AG09319 (cell line): Measurements from ENCODE around the gene POLR2H.

Source experiments
- DNase-seq: peaks from one replicate; pipeline ENCODE4 v3.0.0-alpha.2; 2010; ENCODE audit warnings: low read depth; ENCODE audit errors: extremely low read depth
- CTCF ChIP-seq: IDR thresholded peaks from 2 replicates; pipeline ENCODE4 v1.5.1; 2011; ENCODE audit warnings: low read depth, mild to moderate bottlenecking, inconsistent platforms, low read length, moderate library complexity

POLR2H gene

DNA sequence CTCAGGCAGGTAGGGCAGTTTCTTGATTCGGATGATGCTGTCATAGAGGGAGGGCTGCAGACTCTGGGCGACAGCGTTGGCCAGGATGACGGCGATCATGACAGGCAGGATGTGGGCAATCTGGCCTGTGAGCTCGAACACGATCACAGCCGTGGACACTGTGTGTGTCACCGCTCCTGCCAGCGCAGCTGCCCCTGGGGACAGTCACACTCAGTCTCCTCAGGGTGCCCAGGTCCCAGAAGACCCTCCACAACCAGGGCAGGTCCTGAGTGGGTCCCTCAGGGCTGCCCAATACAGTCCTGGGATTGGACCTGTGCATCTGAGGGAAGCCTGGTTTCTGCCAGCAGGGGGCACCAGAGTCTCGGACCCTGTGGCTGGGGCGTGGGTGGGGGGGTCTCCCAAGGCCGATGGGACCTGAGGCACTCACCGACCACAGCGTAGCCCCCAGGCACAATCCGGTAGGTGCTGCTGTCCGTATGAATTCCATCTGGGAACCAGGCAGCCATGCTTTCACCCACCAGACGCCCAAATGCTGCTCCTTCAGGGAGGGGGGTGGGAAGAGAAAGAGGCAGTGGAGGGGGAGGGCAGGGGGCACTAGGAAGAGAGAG is 7.3 kb upstream of the POLR2H start:
- TF ChIP-seq CTCF, result peak; percentile 76
- no peak for DNase-seq

DNA sequence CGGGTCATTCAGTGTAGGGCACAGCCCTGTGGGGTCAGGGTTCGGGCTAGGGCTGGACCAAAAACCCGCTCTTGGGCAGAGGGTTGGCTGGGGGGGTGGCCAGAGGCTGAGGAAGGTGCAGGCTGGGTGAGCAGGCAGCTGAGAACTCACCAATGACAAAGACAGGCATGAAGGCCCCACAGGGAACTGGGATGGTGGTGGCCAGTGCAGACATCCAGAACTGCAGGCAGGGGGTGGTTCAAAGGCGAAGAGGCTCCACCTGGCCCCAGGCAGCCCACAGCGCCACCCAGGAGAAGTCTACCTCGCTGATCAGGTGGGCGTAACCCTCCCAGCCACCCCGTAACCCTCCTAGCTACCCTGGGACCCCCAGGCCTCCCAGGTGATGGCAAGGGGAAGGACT is 6.8 kb upstream of the POLR2H start:
- no peak for TF ChIP-seq CTCF
- DNase-seq, result no peak

GRCh38 chr3:184355261-184356040 is 6.1 kb upstream of the POLR2H start:
- DNase-seq, result no peak
- TF ChIP-seq CTCF, result no peak

GRCh38 chr3:184357248-184358123 is 4.0 kb upstream of the POLR2H start:
- no peak for TF ChIP-seq CTCF
- no peak for DNase-seq

- DNase-seq, result no peak
- TF ChIP-seq CTCF, result no peak
Observed at GRCh38 chr3:184358124-184358767, 3.3 kb upstream of the POLR2H start.

- no peak for TF ChIP-seq CTCF
- DNase-seq, result no peak
Observed at GRCh38 chr3:184358921-184359350, 2.6 kb upstream of the POLR2H start.
